Measurements from ENCODE around the gene MXRA8.
A peak's percentile ranks its signal among the peaks of the same experiment; 100 is the strongest.

The MXRA8 gene

GRCh38 chr1:1306070-1306660 lies 52.2 kb downstream of the MXRA8 start:
- DNase-seq: no peak

GRCh38 chr1:1305300-1306069 lies 52.9 kb downstream of the MXRA8 start:
- DNase-seq: peak; percentile 44

GRCh38 chr1:1304331-1305299 lies 53.7 kb downstream of the MXRA8 start:
- DNase-seq: peak; percentile 76

- DNase-seq: no peak
Observed at GRCh38 chr1:1303736-1304135, 54.6 kb downstream of the MXRA8 start.

GRCh38 chr1:1302951-1303509 lies 55.3 kb downstream of the MXRA8 start:
- DNase-seq: no peak
